Body of pancreas (tissue), 4 donors: ENCODE data around the gene THY1. TPM values are rescaled to one million over a fixed set of nuclear protein-coding genes. Genes with fewer than 3 reads are reported as not detected.

Source experiments
- ATAC-seq: fragments of 150-250 bp; one replicate; pipeline ENCODE4 v1.9.1; 2016
- DNase-seq, 4 donors: peaks; one replicate each; pipeline ENCODE4 v3.0.0-alpha.2; 2019
- H3K27ac ChIP-seq, 4 donors: fragments of 200-600 bp; sonication (generic); 1 replicate in 3 of 4; 2 replicates in 1 of 4; pipeline versions ENCODE4 v1.5.1 to v1.6.1; 2016 to 2019; ENCODE audit warnings: mild to moderate bottlenecking in 1 of 4, mixed read lengths in 1 of 4, moderate library complexity in 1 of 4
- H3K27me3 ChIP-seq, 2 donors: fragments of 200-600 bp; sonication (generic); one replicate each; pipeline ENCODE4 v1.6.0; 2016; ENCODE audit warnings: mild to moderate bottlenecking in 1 of 2
- H3K36me3 ChIP-seq, 2 donors: fragments of 200-600 bp; sonication (generic); replicated peaks in 1 of 2; 2 replicates each; pipeline ENCODE4 v1.5.1; 2016; ENCODE audit warnings: low read depth in 2 of 2; ENCODE audit not compliant: insufficient read depth in 1 of 2
- H3K4me1 ChIP-seq: fragments of 200-600 bp; sonication (generic); one replicate; pipeline ENCODE4 v1.6.0; 2016
- H3K4me3 ChIP-seq, 2 donors: fragments of 200-600 bp; sonication (generic); 1 replicate in 1 of 2; 2 replicates in 1 of 2; pipeline ENCODE4 v1.5.1; 2016 to 2019
- H3K9me3 ChIP-seq, 3 donors: fragments of 200-600 bp; sonication (generic); 1 replicate in 2 of 3; 2 replicates in 1 of 3; pipeline ENCODE4 v1.5.1; 2016
- POLR2A ChIP-seq, 3 donors: fragments of 450-650 bp; IDR thresholded peaks; one replicate each; pipeline ENCODE4 v1.6.1; 2016; ENCODE audit warnings: antibody characterized with exemption in 3 of 3, mild to moderate bottlenecking in 2 of 3
- WGBS, 2 donors: methylation state at CpG; one replicate each; pipeline ENCODE4 v1.1.5; 2017; 5-methylcytosine and 5-hydroxymethylcytosine counted together
- intact Hi-C: fragments of 100-400 bp; cut with DNase I; formaldehyde crosslinking; loops from one replicate; pipeline ENCODE4 v1.15.1; 2023
- total RNA-seq, 2 donors: library from RNA; depleted of rRNA; stranded (reverse); fragments of >200 nt; gene quantifications; one replicate each; pipeline ENCODE4 v1.1.0, GENCODE V29; 2016
- TF ChIP-seq, protein P1 (sequence below), 7 experiments: fragments of 450-650 bp in 4 of 7; fragments of 200-600 bp in 3 of 7; sonication (generic) in 3 of 7; IDR thresholded peaks; one replicate each; pipeline ENCODE4 v1.5.1; 2016 to 2019; ENCODE audit warnings: antibody characterized with exemption in 7 of 7

The THY1 gene
- total RNA-seq, 2 donors from 2014 or later = 6.9 to 9.9 TPM

GRCh38 chr11:119417726-119418540 is 5.0 kb downstream of the THY1 start:
- 79 to 80% methylated on average over 15 to 19 of the region's 19 CpGs for WGBS, 2 donors
- Histone ChIP-seq H3K4me1 (peaks cover 10% of the 10 kb centered on the region), H3K9me3 (no peaks in the 10 kb centered on the region), H3K36me3 (no peaks in the 10 kb centered on the region), H3K4me3 (no peak overlapping the region), H3K27me3 (no peaks in the 10 kb centered on the region), H3K27ac (no peak overlapping the region)
- TF ChIP-seq, protein P1, sequence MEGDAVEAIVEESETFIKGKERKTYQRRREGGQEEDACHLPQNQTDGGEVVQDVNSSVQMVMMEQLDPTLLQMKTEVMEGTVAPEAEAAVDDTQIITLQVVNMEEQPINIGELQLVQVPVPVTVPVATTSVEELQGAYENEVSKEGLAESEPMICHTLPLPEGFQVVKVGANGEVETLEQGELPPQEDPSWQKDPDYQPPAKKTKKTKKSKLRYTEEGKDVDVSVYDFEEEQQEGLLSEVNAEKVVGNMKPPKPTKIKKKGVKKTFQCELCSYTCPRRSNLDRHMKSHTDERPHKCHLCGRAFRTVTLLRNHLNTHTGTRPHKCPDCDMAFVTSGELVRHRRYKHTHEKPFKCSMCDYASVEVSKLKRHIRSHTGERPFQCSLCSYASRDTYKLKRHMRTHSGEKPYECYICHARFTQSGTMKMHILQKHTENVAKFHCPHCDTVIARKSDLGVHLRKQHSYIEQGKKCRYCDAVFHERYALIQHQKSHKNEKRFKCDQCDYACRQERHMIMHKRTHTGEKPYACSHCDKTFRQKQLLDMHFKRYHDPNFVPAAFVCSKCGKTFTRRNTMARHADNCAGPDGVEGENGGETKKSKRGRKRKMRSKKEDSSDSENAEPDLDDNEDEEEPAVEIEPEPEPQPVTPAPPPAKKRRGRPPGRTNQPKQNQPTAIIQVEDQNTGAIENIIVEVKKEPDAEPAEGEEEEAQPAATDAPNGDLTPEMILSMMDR (IDR thresholded peaks at IDR 0.05) = no peak
- no peak for TF ChIP-seq POLR2A (IDR thresholded peaks at IDR 0.05)
- intact Hi-C loops = no loop called here
- no peak for ATAC-seq
- no peak for DNase-seq

- no peaks in the 10 kb centered on the region for H3K27me3 ChIP-seq
- intact Hi-C loops = no loop called here
- no peak for DNase-seq
- H3K36me3 ChIP-seq = no peaks in the 10 kb centered on the region
- H3K4me1 ChIP-seq = peaks cover 3% of the 10 kb centered on the region
- H3K27ac ChIP-seq = no peak overlapping the region
- no peak overlapping the region for H3K4me3 ChIP-seq
- ATAC-seq = no peak
- no peaks in the 10 kb centered on the region for H3K9me3 ChIP-seq
- 88 to 89% methylated on average over 16 of the region's 16 CpGs for WGBS, 2 donors
- TF ChIP-seq, protein P1 (IDR thresholded peaks at IDR 0.05) = no peak
Measured at GRCh38 chr11:119416606-119417580, 6.1 kb downstream of the THY1 start.

- no peaks in the 10 kb centered on the region for H3K27me3 ChIP-seq
- no peaks in the 10 kb centered on the region for H3K4me1 ChIP-seq
- no peaks in the 10 kb centered on the region for H3K9me3 ChIP-seq
- DNase-seq = no peak
- no peaks in the 10 kb centered on the region for H3K36me3 ChIP-seq
- no peak overlapping the region for H3K4me3 ChIP-seq
- 90 to 97% methylated on average over 9 to 10 of the region's 10 CpGs for WGBS, 2 donors
- intact Hi-C loops = no loop called here
- ATAC-seq = no peak
- H3K27ac ChIP-seq = no peak overlapping the region
- TF ChIP-seq POLR2A (IDR thresholded peaks at IDR 0.05) = no peak
- TF ChIP-seq, protein P1 (IDR thresholded peaks at IDR 0.05) = no peak
Measured at GRCh38 chr11:119415966-119416365, 7.0 kb downstream of the THY1 start.

DNA sequence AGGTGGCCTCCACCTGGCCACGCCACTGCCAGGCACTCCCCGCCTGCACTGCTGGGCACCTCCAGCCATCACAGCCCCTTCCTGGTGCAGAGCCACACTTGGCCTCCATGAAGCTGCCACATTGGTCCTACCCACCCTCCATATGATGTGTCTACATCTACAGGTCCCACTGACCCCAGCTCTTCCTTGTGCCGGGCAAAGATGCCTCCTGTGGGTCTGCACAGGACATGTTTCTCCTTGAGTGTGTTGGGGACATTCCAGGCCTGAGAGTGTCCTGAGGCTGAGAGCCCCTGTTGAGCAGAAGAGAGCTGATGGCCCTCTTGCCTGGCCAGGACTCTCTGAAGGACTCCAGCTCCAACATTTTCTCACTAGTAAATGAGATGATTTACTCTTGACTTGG is 7.5 kb downstream of the THY1 start:
- Histone ChIP-seq H3K4me3 (no peak overlapping the region), H3K36me3 (no peaks in the 10 kb centered on the region), H3K9me3 (no peaks in the 10 kb centered on the region), H3K4me1 (no peaks in the 10 kb centered on the region), H3K27ac (no peak overlapping the region), H3K27me3 (no peaks in the 10 kb centered on the region)
- TF ChIP-seq, protein P1 (IDR thresholded peaks at IDR 0.05) = no peak
- no peak for TF ChIP-seq POLR2A (IDR thresholded peaks at IDR 0.05)
- WGBS, 2 donors = 88 to 100% methylated on average over 3 of the region's 3 CpGs
- ATAC-seq (no peak), DNase-seq (no peak)
- intact Hi-C loops = no loop called here
